Measurements from ENCODE around the gene EZH1.
A peak's percentile ranks its signal among the peaks of the same experiment; 100 is the strongest.

EZH1 gene

DNA sequence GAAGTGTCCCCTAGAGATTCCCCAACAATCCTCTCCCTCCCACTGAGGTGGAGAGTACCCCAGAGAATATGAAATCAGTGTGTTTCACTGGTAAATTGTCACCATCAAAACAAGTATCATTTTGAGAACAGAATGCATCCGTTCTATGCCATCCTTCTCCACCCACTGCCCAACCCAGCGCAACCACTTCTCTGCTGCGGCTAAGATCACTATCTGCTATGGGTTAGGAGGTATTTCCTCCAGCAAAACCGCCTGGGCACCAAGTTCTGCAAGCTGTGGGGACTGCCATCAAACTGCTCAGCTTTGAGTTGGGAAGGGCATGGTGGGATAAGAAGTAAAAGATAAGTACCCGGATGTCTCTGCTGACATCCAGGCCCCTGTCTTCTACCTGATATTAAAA is 38.1 kb downstream of the EZH1 start:
- DNase-seq = peak in 4 of 6 experiments; percentile 12 to 65 (median 30)

DNA sequence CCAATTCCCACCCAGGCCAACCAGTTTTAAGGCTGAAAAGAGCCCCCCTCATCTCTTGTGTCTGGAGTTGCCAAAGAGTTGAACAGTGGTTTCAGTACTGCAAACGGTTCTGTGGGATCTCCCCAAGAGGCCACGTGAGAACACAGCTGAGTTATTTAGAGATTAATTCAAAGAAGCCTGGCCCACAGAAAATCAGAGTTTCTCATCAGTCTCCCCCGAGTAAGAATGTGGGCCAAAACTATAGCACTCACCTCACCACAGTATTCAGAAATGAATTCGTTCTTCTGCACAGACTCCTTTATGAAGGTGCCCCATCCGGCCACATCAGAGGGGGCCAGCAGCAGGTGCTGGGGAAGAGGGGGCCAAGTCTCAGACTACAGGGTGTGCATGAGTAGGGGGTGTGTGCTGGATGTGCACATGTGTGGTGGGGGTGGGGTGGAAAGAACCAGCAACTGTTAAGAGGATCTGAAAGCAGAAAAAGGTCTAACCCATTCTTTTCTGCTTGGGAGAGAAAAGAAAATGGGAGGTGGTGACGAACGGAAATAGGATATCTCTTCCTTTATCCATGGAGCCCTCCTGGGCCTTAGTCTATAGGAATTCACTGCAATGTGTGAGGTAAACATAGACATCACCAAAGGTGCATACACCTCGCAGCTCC is 39.9 kb downstream of the EZH1 start:
- no peak for DNase-seq

DNA sequence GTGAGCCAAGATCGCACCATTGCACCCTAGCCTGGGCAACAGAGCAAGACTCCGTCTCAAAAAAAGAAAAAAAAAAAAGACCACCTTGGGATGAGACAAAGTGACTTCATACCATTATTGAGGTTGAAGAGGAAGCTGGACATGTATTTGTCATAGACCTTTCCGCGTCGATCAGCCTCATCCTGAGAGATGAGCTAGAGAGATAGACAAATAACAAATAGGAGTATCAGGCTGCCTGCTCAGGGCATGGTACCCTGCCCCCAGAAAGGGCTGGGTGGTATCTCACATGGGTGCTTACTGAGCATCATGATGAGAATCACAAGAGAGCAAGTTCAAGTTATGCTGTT is 40.4 kb downstream of the EZH1 start:
- no peak for DNase-seq

DNA sequence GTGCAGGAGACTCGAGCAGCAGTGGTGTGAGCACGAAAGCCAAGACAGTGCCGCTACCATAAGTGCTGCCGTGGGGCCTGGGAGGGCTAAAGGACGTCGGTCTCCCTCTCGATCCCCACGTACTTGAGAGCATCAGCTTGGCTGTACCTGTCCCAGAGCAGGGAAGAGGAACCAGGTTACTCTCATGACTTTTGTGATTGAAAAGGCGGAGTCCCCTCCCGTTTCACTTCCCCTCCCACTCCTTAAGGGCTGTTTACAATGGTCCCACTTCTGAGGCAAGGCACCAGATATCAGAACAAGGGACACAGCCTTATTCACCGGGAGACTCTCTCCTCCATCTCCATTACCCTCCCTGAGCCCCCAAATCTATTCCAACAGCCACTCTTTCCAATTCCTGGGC is 42.4 kb downstream of the EZH1 start:
- DNase-seq = no peak

DNA sequence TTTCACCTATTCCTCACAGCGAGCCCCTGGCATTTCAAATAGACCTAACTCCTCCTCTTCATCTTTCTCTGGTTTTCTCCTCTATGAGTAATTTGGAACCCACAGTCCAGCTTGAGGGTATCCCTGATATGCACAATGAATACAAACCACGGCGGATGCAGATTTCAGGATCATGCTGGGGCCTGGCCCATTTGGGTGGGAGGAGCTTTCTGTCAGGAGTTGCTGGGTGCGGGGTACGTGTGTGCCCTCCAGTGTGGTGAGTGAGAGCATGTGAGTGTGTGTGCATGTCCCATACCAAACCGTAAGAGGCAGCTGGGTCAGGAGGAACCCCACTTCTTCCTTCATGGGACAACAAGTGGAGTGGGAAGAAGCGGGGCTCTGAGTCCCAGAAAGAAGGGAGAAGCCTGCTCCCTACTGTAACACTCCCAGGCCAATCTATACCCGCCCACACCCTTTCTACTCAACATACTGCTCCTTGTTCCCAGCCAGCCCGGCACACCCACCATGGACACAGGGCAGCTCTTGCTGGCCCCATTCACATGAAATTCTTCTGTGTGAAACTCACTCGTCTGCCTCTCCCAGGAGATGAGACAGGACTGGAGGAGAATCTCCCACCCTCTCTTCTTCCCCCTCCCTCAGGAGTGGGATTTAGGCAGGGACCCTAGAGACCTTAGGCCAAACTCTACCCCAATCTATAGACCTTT is 44.1 kb downstream of the EZH1 start:
- DNase-seq = no peak

DNA sequence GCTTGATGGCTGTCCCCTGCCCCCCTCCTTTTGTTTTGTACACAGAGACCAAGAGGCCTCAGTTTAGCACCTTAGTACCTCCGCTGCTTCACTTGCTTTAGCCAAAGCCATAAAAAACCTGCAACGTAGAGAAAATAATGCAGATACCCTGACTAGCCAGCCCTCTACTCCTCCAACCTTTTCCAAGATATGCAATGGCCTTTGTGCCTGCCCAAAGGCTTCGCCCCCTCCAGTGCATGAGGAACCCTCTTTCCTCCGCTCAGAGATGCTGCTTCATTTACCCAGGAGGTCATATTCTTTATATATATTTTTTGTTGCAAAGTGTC is 45.5 kb downstream of the EZH1 start:
- no peak for DNase-seq

- no peak for DNase-seq
Measured at GRCh38 chr17:42698736-42699414, 46.0 kb downstream of the EZH1 start.

GRCh38 chr17:42697108-42697811 is 47.6 kb downstream of the EZH1 start:
- no peak for DNase-seq

- DNase-seq = no peak
Measured at GRCh38 chr17:42695500-42695899, 49.3 kb downstream of the EZH1 start.

GRCh38 chr17:42694524-42694923 is 50.3 kb downstream of the EZH1 start:
- no peak for DNase-seq

DNA sequence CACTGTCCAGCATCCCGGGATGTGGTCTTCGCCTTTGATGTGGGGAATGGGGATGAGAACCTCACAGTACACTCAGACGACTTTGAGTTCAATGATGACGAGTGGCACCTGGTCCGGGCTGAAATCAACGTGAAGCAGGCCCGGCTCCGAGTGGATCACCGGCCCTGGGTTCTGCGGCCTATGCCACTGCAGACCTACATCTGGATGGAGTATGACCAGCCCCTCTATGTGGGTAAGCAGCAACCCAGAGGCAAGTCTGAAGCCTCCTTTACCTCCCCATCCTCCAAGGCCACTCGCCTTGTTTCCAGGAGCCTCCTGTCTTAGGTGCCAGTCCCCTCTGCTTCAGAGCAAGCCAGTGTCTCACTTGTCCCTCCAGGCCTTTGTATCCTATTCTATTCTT is 52.4 kb downstream of the EZH1 start:
- no peak for DNase-seq

GRCh38 chr17:42691021-42691545 is 53.8 kb downstream of the EZH1 start:
- DNase-seq = no peak

GRCh38 chr17:42690596-42690995 is 54.2 kb downstream of the EZH1 start:
- DNase-seq = no peak

DNA sequence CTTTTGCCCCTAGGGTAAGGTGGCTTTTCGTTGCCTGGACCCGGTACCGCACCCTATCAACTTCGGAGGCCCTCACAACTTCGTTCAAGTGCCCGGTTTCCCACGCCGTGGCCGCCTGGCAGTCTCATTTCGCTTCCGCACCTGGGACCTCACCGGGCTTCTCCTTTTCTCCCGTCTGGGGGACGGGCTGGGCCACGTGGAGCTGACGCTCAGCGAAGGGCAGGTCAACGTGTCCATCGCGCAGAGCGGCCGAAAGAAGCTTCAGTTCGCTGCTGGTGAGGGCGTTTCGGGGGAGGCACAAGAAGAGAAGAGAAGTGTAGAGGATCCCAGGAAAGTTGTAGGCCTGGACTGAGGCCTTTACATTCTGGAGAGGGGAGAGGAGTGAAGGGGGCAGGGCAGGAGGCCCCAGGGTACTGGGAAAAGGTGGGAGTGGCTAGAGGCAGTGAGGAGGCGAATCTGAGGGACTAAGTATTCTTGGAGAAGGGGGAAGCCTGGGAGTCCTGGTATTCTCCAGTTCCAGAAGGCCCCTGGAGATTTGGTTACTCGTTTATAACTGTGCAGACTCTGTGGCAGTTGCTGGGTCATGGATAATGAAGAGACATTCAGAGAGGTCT is 57.0 kb downstream of the EZH1 start:
- DNase-seq = no peak

GRCh38 chr17:42686520-42687128 is 58.2 kb downstream of the EZH1 start:
- DNase-seq = no peak

DNA sequence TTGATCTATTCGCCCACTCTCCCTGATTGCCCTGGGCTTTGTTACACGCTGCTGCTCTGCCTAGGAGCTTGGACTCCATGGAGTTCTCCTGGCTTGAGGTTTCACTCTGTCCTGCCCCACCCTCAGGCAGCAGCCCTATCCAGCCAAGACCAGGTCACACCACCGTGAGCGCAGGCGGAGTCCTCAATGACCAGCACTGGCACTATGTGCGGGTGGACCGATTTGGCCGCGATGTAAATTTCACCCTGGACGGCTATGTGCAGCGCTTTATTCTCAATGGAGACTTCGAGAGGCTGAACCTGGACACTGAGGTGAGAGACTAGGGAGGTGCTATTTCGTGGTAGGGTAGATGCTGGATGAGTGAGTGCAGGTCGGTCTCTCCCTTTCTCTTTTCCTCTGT is 59.0 kb downstream of the EZH1 start:
- DNase-seq = no peak

DNA sequence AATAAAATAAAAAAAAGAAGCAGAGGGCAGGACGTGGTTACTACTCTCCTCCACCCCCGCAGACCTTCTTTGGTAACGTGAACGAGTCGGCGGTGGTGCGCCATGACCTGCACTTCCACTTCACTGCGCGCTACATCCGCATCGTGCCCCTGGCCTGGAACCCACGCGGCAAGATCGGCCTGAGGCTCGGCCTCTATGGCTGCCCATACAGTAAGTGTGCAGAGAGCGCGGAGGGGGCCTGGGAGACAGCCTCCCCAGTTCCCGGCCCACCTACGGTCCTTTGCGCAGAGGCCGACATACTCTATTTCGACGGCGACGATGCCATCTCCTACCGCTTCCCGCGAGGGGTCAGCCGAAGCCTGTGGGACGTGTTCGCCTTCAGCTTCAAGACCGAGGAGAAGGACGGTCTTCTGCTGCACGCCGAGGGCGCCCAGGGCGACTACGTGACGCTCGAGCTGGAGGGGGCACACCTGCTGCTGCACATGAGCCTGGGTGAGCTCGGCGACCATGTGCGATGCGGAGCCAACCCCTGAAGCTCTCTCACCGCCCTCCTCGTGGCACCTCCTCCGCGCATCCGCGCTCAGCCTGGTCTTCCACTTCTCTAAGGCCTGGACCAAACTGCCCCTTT is 59.8 kb downstream of the EZH1 start:
- no peak for DNase-seq

DNA sequence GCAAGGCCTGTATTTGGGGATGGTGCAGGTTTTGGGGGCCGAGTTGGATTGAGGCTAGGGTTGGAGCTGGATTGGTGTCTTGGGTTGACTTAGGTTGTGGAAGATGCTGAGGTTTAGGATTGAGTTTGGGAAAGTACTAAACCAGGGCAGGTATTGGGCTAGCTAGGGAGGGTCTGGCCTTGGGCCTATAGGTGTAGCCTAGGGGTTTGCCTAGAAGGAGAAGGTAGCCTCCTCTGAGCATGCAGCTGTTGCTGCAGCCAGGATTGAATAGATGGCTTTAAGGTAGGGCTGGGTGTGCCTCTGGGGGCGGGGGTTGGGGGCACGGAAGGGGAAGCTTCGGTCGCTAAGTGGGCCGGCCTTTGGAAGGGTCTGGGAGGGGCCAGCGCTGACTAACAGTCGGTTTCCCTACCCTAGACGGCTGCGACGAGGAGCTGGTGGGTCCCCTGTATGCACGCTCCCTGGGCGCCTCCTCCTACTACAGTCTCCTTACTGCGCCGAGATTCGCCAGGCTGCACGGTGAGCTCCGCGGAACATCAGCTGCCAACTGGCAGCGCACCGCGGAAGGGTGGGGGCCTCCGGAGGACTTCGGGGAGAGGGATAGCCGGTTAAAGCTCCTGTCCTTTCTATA is 61.3 kb downstream of the EZH1 start:
- DNase-seq = peak in 2 of 6 experiments; percentile 7 to 20

GRCh38 chr17:42682722-42683403 is 62.0 kb downstream of the EZH1 start:
- peak in 2 of 6 experiments; percentile 8 to 12 for DNase-seq

DNA sequence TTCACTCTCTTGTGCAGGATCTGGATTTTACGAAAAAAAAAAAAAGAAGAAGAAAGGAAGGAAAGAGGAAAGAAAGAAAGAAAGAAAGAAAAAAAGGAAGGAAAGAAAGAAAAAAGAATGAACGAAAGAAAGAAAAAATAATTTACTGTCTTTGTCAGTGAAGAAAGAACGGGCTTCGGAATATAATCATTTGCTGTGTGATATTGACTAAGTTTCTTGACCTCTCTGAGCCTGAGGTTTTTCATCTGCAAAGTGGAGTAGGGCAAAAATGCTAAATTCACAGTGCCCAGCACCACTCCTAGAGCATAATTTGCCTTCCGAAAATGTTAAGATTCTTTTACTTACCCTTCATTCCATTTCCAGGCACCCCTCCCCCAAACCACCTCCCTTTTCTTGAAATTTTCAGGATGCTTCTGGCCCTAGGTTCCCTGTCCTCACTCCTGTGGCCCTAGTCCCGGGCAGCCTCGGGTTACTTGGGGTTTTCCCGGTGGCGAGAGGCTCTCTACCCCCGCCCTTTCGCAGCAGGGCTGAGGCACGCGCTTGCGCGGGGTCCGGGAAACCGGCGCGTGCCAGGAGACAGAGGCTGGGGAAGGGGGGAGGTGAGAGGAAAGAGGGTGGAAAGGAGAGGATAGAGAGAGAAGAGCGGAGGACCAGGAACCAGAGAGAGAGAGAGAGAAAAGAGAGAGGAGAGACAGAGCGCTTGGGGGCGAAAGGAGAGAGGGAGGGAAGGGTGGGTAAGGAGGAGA is 62.7 kb downstream of the EZH1 start, which contains the start of gene CNTNAP1:
CNTNAP1 (plus strand) TSS at position 556 of the 746 bp plus-strand sequence. CDS start 299 bp downstream, outside the sequence.
- DNase-seq = peak in 1 of 6 experiments; percentile 16
